Type B pancreatic cell (in vitro differentiated cells): ENCODE measurements around the gene DMXL2. TPM values are rescaled to one million over a fixed set of nuclear protein-coding genes. Genes with fewer than 3 reads are reported as not detected.

ENCODE experiments used
- DNase-seq: peaks from one replicate; pipeline ENCODE4 v3.0.0; 2021; ENCODE audit warnings: mixed read lengths; ENCODE audit not compliant: unreplicated experiment; ENCODE audit errors: extremely low spot score
- H3K27ac Mint-ChIP-seq: 2 replicates; pipeline ENCODE4 v1.8.0; 2021; ENCODE audit warnings: mild to moderate bottlenecking, mixed read lengths
- H3K27me3 Mint-ChIP-seq: 2 replicates; pipeline ENCODE4 v1.8.0; 2021; ENCODE audit warnings: mixed read lengths
- H3K36me3 Mint-ChIP-seq: 2 replicates; pipeline ENCODE4 v1.8.0; 2021; ENCODE audit warnings: mixed read lengths
- H3K4me1 Mint-ChIP-seq: one replicate; pipeline ENCODE4 v1.8.0; 2021; ENCODE audit warnings: mixed read lengths; ENCODE audit not compliant: unreplicated experiment
- H3K4me3 Mint-ChIP-seq: 2 replicates; pipeline ENCODE4 v1.8.0; 2021; ENCODE audit warnings: mild to moderate bottlenecking, mixed read lengths
- H3K9me3 Mint-ChIP-seq: 2 replicates; pipeline ENCODE4 v1.8.0; 2021; ENCODE audit warnings: mixed read lengths
- total RNA-seq: library from RNA; stranded (reverse); gene quantifications from 2 replicates; pipeline ENCODE4 v1.2.1, GENCODE V29; 2021; ENCODE audit warnings: low replicate concordance
- TF ChIP-seq, protein P1 (sequence below): fragments of 200-600 bp; sonication (generic); conservative IDR thresholded peaks from 2 replicates; pipeline ENCODE4 v1.5.0; 2021; ENCODE audit warnings: antibody characterized with exemption, mild to moderate bottlenecking

DMXL2 gene
- total RNA-seq, 1 donor from 2014 or later, result 34.3 TPM

DNA sequence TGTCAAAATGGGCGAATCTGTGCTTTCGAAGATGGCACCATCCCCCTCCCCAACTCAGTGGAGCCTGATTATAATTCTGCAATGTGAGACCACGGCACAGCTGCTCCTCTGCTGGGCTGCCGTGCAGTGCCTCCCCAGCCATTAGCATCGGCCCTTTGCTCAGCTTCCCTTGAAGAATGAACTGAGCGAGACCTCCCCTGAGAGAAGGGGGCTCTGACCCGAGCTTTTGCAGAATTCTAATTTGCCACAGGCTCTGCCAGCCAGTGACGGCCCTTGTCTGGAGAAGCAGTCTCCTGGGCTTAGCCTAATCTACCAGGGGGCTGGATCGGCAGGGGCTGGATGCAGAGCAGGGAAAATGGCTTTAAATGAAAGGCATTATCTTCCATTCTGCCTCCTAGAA is 223.9 kb downstream of the DMXL2 start:
- no peak overlapping the region for H3K27ac Mint-ChIP-seq
- no peaks in the 10 kb centered on the region for H3K9me3 Mint-ChIP-seq
- peaks cover 23% of the 10 kb centered on the region for H3K27me3 Mint-ChIP-seq
- no peak for DNase-seq
- H3K36me3 Mint-ChIP-seq, result no peaks in the 10 kb centered on the region
- H3K4me1 Mint-ChIP-seq, result peaks cover 7% of the 10 kb centered on the region
- TF ChIP-seq, protein P1, sequence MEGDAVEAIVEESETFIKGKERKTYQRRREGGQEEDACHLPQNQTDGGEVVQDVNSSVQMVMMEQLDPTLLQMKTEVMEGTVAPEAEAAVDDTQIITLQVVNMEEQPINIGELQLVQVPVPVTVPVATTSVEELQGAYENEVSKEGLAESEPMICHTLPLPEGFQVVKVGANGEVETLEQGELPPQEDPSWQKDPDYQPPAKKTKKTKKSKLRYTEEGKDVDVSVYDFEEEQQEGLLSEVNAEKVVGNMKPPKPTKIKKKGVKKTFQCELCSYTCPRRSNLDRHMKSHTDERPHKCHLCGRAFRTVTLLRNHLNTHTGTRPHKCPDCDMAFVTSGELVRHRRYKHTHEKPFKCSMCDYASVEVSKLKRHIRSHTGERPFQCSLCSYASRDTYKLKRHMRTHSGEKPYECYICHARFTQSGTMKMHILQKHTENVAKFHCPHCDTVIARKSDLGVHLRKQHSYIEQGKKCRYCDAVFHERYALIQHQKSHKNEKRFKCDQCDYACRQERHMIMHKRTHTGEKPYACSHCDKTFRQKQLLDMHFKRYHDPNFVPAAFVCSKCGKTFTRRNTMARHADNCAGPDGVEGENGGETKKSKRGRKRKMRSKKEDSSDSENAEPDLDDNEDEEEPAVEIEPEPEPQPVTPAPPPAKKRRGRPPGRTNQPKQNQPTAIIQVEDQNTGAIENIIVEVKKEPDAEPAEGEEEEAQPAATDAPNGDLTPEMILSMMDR, result no peak
- no peak overlapping the region for H3K4me3 Mint-ChIP-seq

Other genes with a start within 250 kb of the DMXL2 start
- 13.0 and 18.2 TPM in 2 replicates for gene SCG3, start 58.7 kb upstream of the DMXL2 start, total RNA-seq
- gene LYSMD2, start 114.9 kb upstream of the DMXL2 start, total RNA-seq, result 3.9 and 6.2 TPM in 2 replicates
- 6.7 and 8.3 TPM in 2 replicates for gene TMOD2, start 128.8 kb upstream of the DMXL2 start, total RNA-seq
- gene TMOD3, start 206.9 kb upstream of the DMXL2 start, total RNA-seq, result 49.0 and 83.2 TPM in 2 replicates